ENCODE measurements around the gene IFT57.

- no peak for TF ChIP-seq CTCF (IDR thresholded peaks at IDR 0.05)
- no peak for TF ChIP-seq EZH2 (IDR thresholded peaks at IDR 0.05; ENCODE audit: borderline replicate concordance, insufficient read depth, low read depth, low read length, poor library complexity, severe bottlenecking)
Observed at GRCh38 chr3:108134555-108134880, 87.7 kb downstream of the IFT57 start.

Measured in B cell (primary cell).